GM19025 (cell line): ENCODE measurements around the gene JAG1.
"Not testable (repeated sequence)": the region's sequence is repeated elsewhere in the genome, so short reads cannot be mapped to it uniquely, and the experiment has no call there.

Experiments used
- ATAC-seq: cut with Tn5 transposase; IDR thresholded peaks from one replicate; pipeline ENCODE4 v1.9.1; 2021; ENCODE audit warnings: mild to moderate bottlenecking, low read depth, moderate library complexity; ENCODE audit not compliant: unreplicated experiment

The JAG1 gene

DNA sequence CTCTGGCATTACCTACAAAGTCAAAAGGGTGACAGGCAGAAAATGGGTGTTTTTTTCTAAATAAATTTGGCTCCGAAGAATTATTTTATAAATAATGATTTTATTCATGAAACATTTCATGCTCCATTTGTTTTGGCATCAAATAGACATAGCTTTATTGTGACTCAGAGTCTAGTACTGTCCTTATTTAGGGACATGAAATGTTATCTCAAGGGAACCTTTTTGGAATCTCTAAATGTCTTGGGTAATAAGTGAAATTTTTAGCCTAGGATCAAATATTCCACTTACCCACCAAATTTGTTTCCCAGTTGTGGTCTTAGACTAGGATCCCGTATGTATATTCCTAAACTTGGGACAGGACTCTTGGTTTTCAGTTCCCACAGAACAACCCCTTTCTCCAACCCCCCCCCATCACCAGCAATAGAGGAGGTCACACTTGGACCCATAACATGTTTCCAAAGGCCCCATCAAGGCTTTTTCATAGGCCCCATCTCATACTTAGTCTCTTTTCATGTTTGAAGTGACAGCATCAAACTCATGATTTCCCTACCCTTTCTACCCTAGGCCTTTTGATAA is 81.8 kb downstream of the JAG1 start:
- no peak for ATAC-seq

DNA sequence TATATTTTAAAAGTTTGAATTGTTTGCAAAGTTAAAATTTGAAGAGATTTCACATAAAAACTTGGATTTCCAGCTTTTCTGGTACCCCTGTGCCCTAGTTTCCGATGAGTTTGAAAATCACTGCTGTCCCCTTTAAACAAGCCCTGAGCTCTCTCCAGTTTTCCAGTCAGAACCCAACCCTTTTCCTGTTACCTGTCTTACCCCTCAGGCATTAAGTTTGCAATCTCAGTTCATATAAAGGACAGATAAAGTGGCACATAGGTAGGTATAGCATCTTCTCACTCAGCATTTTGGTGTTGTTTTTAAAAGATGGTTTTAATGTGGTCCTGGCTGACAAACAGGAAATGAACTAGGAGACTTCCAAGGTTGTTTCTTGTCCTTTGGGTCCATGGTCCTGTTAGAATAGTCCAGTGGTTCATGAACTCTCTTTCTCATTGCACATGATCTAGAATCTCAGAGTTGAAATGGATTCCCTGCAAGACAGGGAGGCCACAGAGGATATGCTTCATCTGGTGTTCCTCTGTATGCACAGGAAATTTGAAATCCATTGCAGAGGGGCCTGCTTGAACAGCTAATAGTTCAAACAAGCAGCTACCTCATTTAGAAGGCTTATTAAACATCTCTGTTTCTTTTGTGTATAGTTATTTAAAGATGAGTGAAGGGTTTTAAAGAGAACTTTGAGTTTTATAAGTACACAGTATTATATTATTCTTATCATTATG is 82.7 kb downstream of the JAG1 start:
- ATAC-seq = no peak

DNA sequence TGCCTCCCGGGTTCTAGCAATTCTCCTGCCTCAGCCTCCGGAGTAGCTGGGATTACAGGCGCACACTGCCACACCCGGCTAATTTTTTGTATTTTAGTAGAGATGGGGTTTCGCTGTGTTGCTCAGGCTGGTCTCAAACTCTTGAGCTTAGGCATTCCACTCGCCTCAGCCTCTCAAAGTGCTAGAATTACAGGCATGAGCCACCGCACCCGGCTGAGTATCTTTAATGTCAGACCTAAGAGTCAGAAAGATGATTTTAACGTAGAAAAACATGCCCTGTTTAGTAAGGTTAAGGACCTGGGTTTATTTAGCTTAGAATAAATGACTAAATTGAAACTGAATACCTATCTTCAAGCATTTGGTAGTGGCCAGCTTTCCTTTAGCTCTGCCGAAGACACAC is 83.4 kb downstream of the JAG1 start:
- not testable (repeated sequence) for ATAC-seq
